Measurements from ENCODE around the gene HEG1. TPM values are rescaled to one million over a fixed set of nuclear protein-coding genes. Genes with fewer than 3 reads are reported as not detected.
A peak's percentile ranks its signal among the peaks of the same experiment; 100 is the strongest.

Gene HEG1
- total RNA-seq, 1 donor from 2014 or later, result 40.8 TPM

- Mint-ChIP-seq H3K4me1 (peaks cover 62% of the 10 kb centered on the region), H3K36me3 (ENCODE audit: low read depth) (peaks cover 29% of the 10 kb centered on the region), H3K27ac (peak overlapping the region; percentile 92), H3K4me3 (peak overlapping the region; percentile 89), H3K9me3 (no peaks in the 10 kb centered on the region), H3K27me3 (peaks cover 2% of the 10 kb centered on the region)
- peak; percentile 91 for DNase-seq
- intact Hi-C loops (cut with micrococcal nuclease), result loop anchor here (1.0 to 10.0 kb wide), 7 partner anchors 17 to 545 kb away; partner anchors contain the start of genes OSBPL11 and ZNF148
Observed at GRCh38 chr3:125051715-125052581, 3.8 kb downstream of the HEG1 start.

GRCh38 chr3:125051205-125051604 is 4.6 kb downstream of the HEG1 start:
- Mint-ChIP-seq H3K27me3 (no peaks in the 10 kb centered on the region), H3K9me3 (no peaks in the 10 kb centered on the region), H3K4me3 (peak overlapping the region; percentile 89), H3K36me3 (ENCODE audit: low read depth) (peaks cover 33% of the 10 kb centered on the region), H3K4me1 (peaks cover 60% of the 10 kb centered on the region), H3K27ac (peak overlapping the region; percentile 92)
- intact Hi-C loops (cut with micrococcal nuclease), result loop anchor here (5.0 to 10.0 kb wide), 4 partner anchors 151 to 546 kb away; partner anchors contain the start of genes OSBPL11 and ZNF148
- DNase-seq, result no peak

- Mint-ChIP-seq H3K36me3 (ENCODE audit: low read depth) (peaks cover 33% of the 10 kb centered on the region), H3K4me3 (peak overlapping the region; percentile 23), H3K27me3 (no peaks in the 10 kb centered on the region), H3K4me1 (peaks cover 62% of the 10 kb centered on the region), H3K9me3 (no peaks in the 10 kb centered on the region), H3K27ac (peak overlapping the region; percentile 46)
- DNase-seq, result no peak
- intact Hi-C loops (cut with micrococcal nuclease), result loop anchor here (5.0 to 10.0 kb wide), 4 partner anchors 152 to 547 kb away; partner anchors contain the start of genes OSBPL11 and ZNF148
Observed at GRCh38 chr3:125050488-125051090, 5.2 kb downstream of the HEG1 start.

GRCh38 chr3:125048282-125048681 is 7.5 kb downstream of the HEG1 start:
- intact Hi-C loops (cut with micrococcal nuclease), result no loop called here
- no peaks in the 10 kb centered on the region for H3K9me3 Mint-ChIP-seq
- peaks cover 29% of the 10 kb centered on the region for H3K36me3 Mint-ChIP-seq (ENCODE audit: low read depth)
- H3K27me3 Mint-ChIP-seq, result no peaks in the 10 kb centered on the region
- H3K27ac Mint-ChIP-seq, result no peak overlapping the region
- H3K4me1 Mint-ChIP-seq, result peaks cover 45% of the 10 kb centered on the region
- DNase-seq, result no peak
- H3K4me3 Mint-ChIP-seq, result no peak overlapping the region

GRCh38 chr3:125045965-125046364 is 9.8 kb downstream of the HEG1 start:
- no peaks in the 10 kb centered on the region for H3K9me3 Mint-ChIP-seq
- peaks cover 41% of the 10 kb centered on the region for H3K36me3 Mint-ChIP-seq (ENCODE audit: low read depth)
- no peaks in the 10 kb centered on the region for H3K27me3 Mint-ChIP-seq
- peaks cover 23% of the 10 kb centered on the region for H3K4me1 Mint-ChIP-seq
- DNase-seq, result no peak
- H3K27ac Mint-ChIP-seq, result no peak overlapping the region
- intact Hi-C loops (cut with micrococcal nuclease), result no loop called here
- H3K4me3 Mint-ChIP-seq, result no peak overlapping the region

- DNase-seq, result no peak
- peaks cover 42% of the 10 kb centered on the region for H3K36me3 Mint-ChIP-seq (ENCODE audit: low read depth)
- peaks cover 16% of the 10 kb centered on the region for H3K4me1 Mint-ChIP-seq
- no peaks in the 10 kb centered on the region for H3K27me3 Mint-ChIP-seq
- H3K27ac Mint-ChIP-seq, result no peak overlapping the region
- no peaks in the 10 kb centered on the region for H3K9me3 Mint-ChIP-seq
- intact Hi-C loops (cut with micrococcal nuclease), result no loop called here
- no peak overlapping the region for H3K4me3 Mint-ChIP-seq
Observed at GRCh38 chr3:125045194-125045593, 10.6 kb downstream of the HEG1 start.

GRCh38 chr3:125043599-125044151 is 12.1 kb downstream of the HEG1 start:
- intact Hi-C loops (cut with micrococcal nuclease), result no loop called here
- H3K9me3 Mint-ChIP-seq, result peaks cover 4% of the 10 kb centered on the region

GRCh38 chr3:125042725-125043406 is 12.9 kb downstream of the HEG1 start:
- no peak overlapping the region for H3K4me3 Mint-ChIP-seq
- no peak overlapping the region for H3K27ac Mint-ChIP-seq
- peaks cover 39% of the 10 kb centered on the region for H3K36me3 Mint-ChIP-seq (ENCODE audit: low read depth)
- DNase-seq, result no peak
- peaks cover 8% of the 10 kb centered on the region for H3K9me3 Mint-ChIP-seq
- H3K4me1 Mint-ChIP-seq, result peaks cover 9% of the 10 kb centered on the region
- intact Hi-C loops (cut with micrococcal nuclease), result no loop called here
- H3K27me3 Mint-ChIP-seq, result peaks cover 3% of the 10 kb centered on the region

More at GRCh38 chr3:125043599-125044151, 12.1 kb downstream of the HEG1 start:
- Mint-ChIP-seq H3K4me1 (peaks cover 12% of the 10 kb centered on the region), H3K27me3 (peaks cover 3% of the 10 kb centered on the region), H3K4me3 (no peak overlapping the region), H3K36me3 (ENCODE audit: low read depth) (peaks cover 40% of the 10 kb centered on the region), H3K27ac (no peak overlapping the region)
- DNase-seq, result no peak

GRCh38 chr3:125039131-125040100 is 16.4 kb downstream of the HEG1 start:
- peaks cover 49% of the 10 kb centered on the region for H3K36me3 Mint-ChIP-seq (ENCODE audit: low read depth)
- H3K27ac Mint-ChIP-seq, result no peak overlapping the region
- H3K9me3 Mint-ChIP-seq, result peaks cover 17% of the 10 kb centered on the region
- peaks cover 16% of the 10 kb centered on the region for H3K4me1 Mint-ChIP-seq
- no peak for DNase-seq
- no peak overlapping the region for H3K4me3 Mint-ChIP-seq
- H3K27me3 Mint-ChIP-seq, result peaks cover 3% of the 10 kb centered on the region
- intact Hi-C loops (cut with micrococcal nuclease), result loop anchor here (5.0 kb wide), 1 partner anchor 103 kb away; no protein-coding TSS in a partner anchor

GRCh38 chr3:125037498-125038150 is 18.2 kb downstream of the HEG1 start:
- intact Hi-C loops (cut with micrococcal nuclease), result loop anchor here (5.0 kb wide), 1 partner anchor 105 kb away; no protein-coding TSS in a partner anchor
- peaks cover 3% of the 10 kb centered on the region for H3K27me3 Mint-ChIP-seq
- peaks cover 52% of the 10 kb centered on the region for H3K36me3 Mint-ChIP-seq (ENCODE audit: low read depth)
- no peak overlapping the region for H3K4me3 Mint-ChIP-seq
- DNase-seq, result no peak
- peaks cover 17% of the 10 kb centered on the region for H3K9me3 Mint-ChIP-seq
- peaks cover 23% of the 10 kb centered on the region for H3K4me1 Mint-ChIP-seq
- H3K27ac Mint-ChIP-seq, result no peak overlapping the region

GRCh38 chr3:125035217-125035616 is 20.6 kb downstream of the HEG1 start:
- Mint-ChIP-seq H3K4me1 (peaks cover 28% of the 10 kb centered on the region), H3K27me3 (peaks cover 3% of the 10 kb centered on the region), H3K4me3 (no peak overlapping the region), H3K27ac (peak overlapping the region; percentile 5), H3K36me3 (ENCODE audit: low read depth) (peaks cover 45% of the 10 kb centered on the region), H3K9me3 (peaks cover 17% of the 10 kb centered on the region)
- intact Hi-C loops (cut with micrococcal nuclease), result loop anchor here (1.0 to 5.0 kb wide), 2 partner anchors 17 to 107 kb away; no protein-coding TSS in a partner anchor
- no peak for DNase-seq

- Mint-ChIP-seq H3K4me1 (peaks cover 26% of the 10 kb centered on the region), H3K27ac (no peak overlapping the region), H3K4me3 (no peak overlapping the region), H3K27me3 (no peaks in the 10 kb centered on the region), H3K9me3 (peaks cover 13% of the 10 kb centered on the region), H3K36me3 (ENCODE audit: low read depth) (peaks cover 46% of the 10 kb centered on the region)
- intact Hi-C loops (cut with micrococcal nuclease), result no loop called here
- DNase-seq, result no peak
Observed at GRCh38 chr3:125033616-125034015, 22.2 kb downstream of the HEG1 start.
